T-cell (primary cell): ENCODE measurements around the gene FAM221A. TPM values are rescaled to one million over a fixed set of nuclear protein-coding genes. Genes with fewer than 3 reads are reported as not detected.

ENCODE experiments used
- ATAC-seq, 4 experiments: fragments of 200-7000 bp in 3 of 4; fragments of 150-1000 bp in 1 of 4; cut with Tn5 transposase; replicated peaks in 1 of 4; 1 replicate in 3 of 4; 2 replicates in 1 of 4; pipeline ENCODE4 v1.10.0; 2021; ENCODE audit warnings: moderate library complexity in 3 of 4, mild to moderate bottlenecking in 2 of 4, moderate number of reproducible peaks in 1 of 4
- CTCF ChIA-PET, 2 donors: fragments of 300-600 bp; sonication (Branson Sonifier 250); formaldehyde crosslinking; loops; one replicate each; lab custom pipeline; 2022; ENCODE audit warnings: antibody characterized with exemption in 2 of 2; lab: Charles Lee
- POLR2A ChIA-PET, 2 donors: fragments of 300-600 bp; sonication (Branson Sonifier 250); formaldehyde crosslinking; loops; one replicate each; lab custom pipeline; 2022; ENCODE audit warnings: antibody characterized with exemption in 2 of 2; lab: Charles Lee
- DNase-seq, 35 experiments: peaks; one replicate each; pipeline versions ENCODE4 v3.0.0 to v3.0.0-alpha.2; 2013 to 2023
- H3K27ac ChIP-seq: one replicate; pipeline ENCODE4 v1.5.1; 2013; ENCODE audit warnings: low read length
- H3K27me3 ChIP-seq, 2 experiments: replicated peaks in 1 of 2; 1 replicate in 1 of 2; 2 replicates in 1 of 2; pipeline versions ENCODE4 v1.6.1 to v1.7.0; 2013; ENCODE audit warnings: low read length in 1 of 2, mixed read lengths in 1 of 2; ENCODE audit not compliant: control insufficient read depth in 2 of 2, insufficient read depth in 2 of 2; ENCODE audit errors: extremely low read depth in 1 of 2
- H3K36me3 ChIP-seq, 2 donors: 1 replicate in 1 of 2; 2 replicates in 1 of 2; pipeline versions ENCODE4 v1.6.1 to v1.7.0; 2013; ENCODE audit warnings: low read length in 1 of 2; ENCODE audit not compliant: control insufficient read depth in 2 of 2, insufficient read depth in 1 of 2; ENCODE audit errors: extremely low read depth in 1 of 2
- H3K4me1 ChIP-seq, 2 experiments: 1 replicate in 1 of 2; 2 replicates in 1 of 2; pipeline versions ENCODE4 v1.6.1 to v1.7.0; 2013; ENCODE audit warnings: low read length in 2 of 2, mixed read lengths in 1 of 2; ENCODE audit not compliant: insufficient read depth in 2 of 2, control insufficient read depth in 1 of 2; ENCODE audit errors: extremely low read depth in 1 of 2
- H3K4me3 ChIP-seq, 2 donors: 1 replicate in 1 of 2; 2 replicates in 1 of 2; pipeline versions ENCODE4 v1.5.1 to v1.7.0; 2013; ENCODE audit warnings: mild to moderate bottlenecking in 2 of 2, low read length in 1 of 2, moderate library complexity in 1 of 2; ENCODE audit not compliant: control insufficient read depth in 1 of 2; ENCODE audit errors: extremely low read depth in 1 of 2
- H3K9me3 ChIP-seq: 2 replicates; pipeline ENCODE4 v1.7.0; 2013
- H3K27ac Mint-ChIP-seq, 2 donors: one replicate each; pipeline ENCODE4 v1.8.0; 2020 to 2021; ENCODE audit warnings: mild to moderate bottlenecking in 2 of 2, mixed read lengths in 2 of 2
- H3K27me3 Mint-ChIP-seq, 2 donors: one replicate each; pipeline ENCODE4 v1.8.0; 2021 to 2022; ENCODE audit warnings: mixed read lengths in 2 of 2
- H3K36me3 Mint-ChIP-seq: one replicate; pipeline ENCODE4 v1.8.0; 2021; ENCODE audit warnings: mixed read lengths
- H3K4me1 Mint-ChIP-seq, 3 donors: one replicate each; pipeline ENCODE4 v1.8.0; 2020 to 2022; ENCODE audit warnings: mixed read lengths in 3 of 3, mild to moderate bottlenecking in 1 of 3
- H3K4me3 Mint-ChIP-seq, 3 donors: one replicate each; pipeline ENCODE4 v1.8.0; 2020 to 2022; ENCODE audit warnings: mild to moderate bottlenecking in 3 of 3, mixed read lengths in 3 of 3, moderate library complexity in 3 of 3
- H3K9me3 Mint-ChIP-seq, 3 donors: one replicate each; pipeline ENCODE4 v1.8.0; 2020 to 2022; ENCODE audit warnings: mixed read lengths in 3 of 3
- WGBS: methylation state at CpG from one replicate; pipeline ENCODE4 v1.1.5; 2013; ENCODE audit warnings: missing lambda C conversion rate; ENCODE audit not compliant: insufficient coverage; 5-methylcytosine and 5-hydroxymethylcytosine counted together
- total RNA-seq, 35 experiments: library from RNA in 6 of 35; stranded (reverse) in 6 of 35; fragments of 120-200 nt in 1 of 35; gene quantifications; one replicate each; pipeline versions ENCODE4 v1.2.1 to v1.2.4 and lab custom pipeline; 2013 to 2026

The FAM221A gene
- total RNA-seq, 5 donors from 2014 or later (not counting 1 experiment from before 2014, with no cell fraction given): 5.3 to 7.8 (median 6.3) TPM

GRCh38 chr7:23658831-23659427, 21.1 kb upstream of the FAM221A start:
- DNase-seq (no peak), ATAC-seq (no peak)
- H3K36me3 ChIP-seq: no peaks in the 10 kb centered on the region
- CTCF ChIA-PET: interaction anchor here in 1 of 2 donors (0.9 kb wide), 1 partner anchor 55 kb away, joined by 3 read pairs; no protein-coding TSS in a partner anchor
- H3K4me1 ChIP-seq: no peaks in the 10 kb centered on the region
- no peak overlapping the region for H3K4me3 ChIP-seq
- Mint-ChIP-seq H3K27ac (no peak overlapping the region), H3K27me3 (no peaks in the 10 kb centered on the region), H3K4me1 (no peaks in the 10 kb centered on the region), H3K36me3 (peaks cover 2% of the 10 kb centered on the region), H3K9me3 (peaks cover 13 to 36% (median 23%) of the 10 kb centered on the region in 3 donors), H3K4me3 (no peak overlapping the region)
- WGBS: 81% methylated on average over 5 of the region's 7 CpGs
- H3K27ac ChIP-seq: no peak overlapping the region
- POLR2A ChIA-PET: no interaction called here
- no peaks in the 10 kb centered on the region for H3K9me3 ChIP-seq
- peaks cover 0 to 2% of the 10 kb centered on the region in 2 experiments for H3K27me3 ChIP-seq

GRCh38 chr7:23661385-23661784, 18.6 kb upstream of the FAM221A start:
- Histone ChIP-seq H3K4me1 (no peaks in the 10 kb centered on the region), H3K36me3 (no peaks in the 10 kb centered on the region), H3K27me3 (peaks cover 0 to 2% of the 10 kb centered on the region in 2 experiments), H3K9me3 (no peaks in the 10 kb centered on the region), H3K4me3 (no peak overlapping the region), H3K27ac (no peak overlapping the region)
- Mint-ChIP-seq H3K36me3 (no peaks in the 10 kb centered on the region), H3K27me3 (no peaks in the 10 kb centered on the region), H3K27ac (no peak overlapping the region), H3K4me1 (no peaks in the 10 kb centered on the region), H3K9me3 (peaks cover 4 to 17% (median 13%) of the 10 kb centered on the region in 3 donors), H3K4me3 (no peak overlapping the region)
- POLR2A ChIA-PET: no interaction called here
- DNase-seq: no peak
- no CpG with 5 or more reads among the region's 3 CpGs for WGBS
- ATAC-seq: no peak
- CTCF ChIA-PET: no interaction called here

GRCh38 chr7:23662124-23662983, 17.6 kb upstream of the FAM221A start:
- 93% methylated on average over 2 of the region's 8 CpGs for WGBS

GRCh38 chr7:23662984-23663313, 17.1 kb upstream of the FAM221A start:
- H3K4me3 Mint-ChIP-seq: no peak overlapping the region
- DNase-seq (no peak), ATAC-seq (no peak)
- Histone ChIP-seq H3K36me3 (no peaks in the 10 kb centered on the region), H3K4me3 (no peak overlapping the region), H3K9me3 (no peaks in the 10 kb centered on the region), H3K27me3 (peaks cover 0 to 7% of the 10 kb centered on the region in 2 experiments), H3K4me1 (no peaks in the 10 kb centered on the region), H3K27ac (no peak overlapping the region)
- no CpG with 5 or more reads among the region's 2 CpGs for WGBS
- H3K27me3 Mint-ChIP-seq: peaks cover 0 to 4% of the 10 kb centered on the region in 2 donors
- H3K27ac Mint-ChIP-seq: no peak overlapping the region
- POLR2A ChIA-PET: no interaction called here
- H3K9me3 Mint-ChIP-seq: peaks cover 4 to 11% (median 4%) of the 10 kb centered on the region in 3 donors
- CTCF ChIA-PET: no interaction called here
- H3K4me1 Mint-ChIP-seq: no peaks in the 10 kb centered on the region
- H3K36me3 Mint-ChIP-seq: no peaks in the 10 kb centered on the region

More at GRCh38 chr7:23662124-23662983, 17.6 kb upstream of the FAM221A start:
- no peak for ATAC-seq
- Mint-ChIP-seq H3K36me3 (no peaks in the 10 kb centered on the region), H3K4me3 (no peak overlapping the region), H3K27ac (no peak overlapping the region), H3K4me1 (no peaks in the 10 kb centered on the region), H3K27me3 (peaks cover 0 to 4% of the 10 kb centered on the region in 2 donors), H3K9me3 (peaks cover 4 to 11% (median 4%) of the 10 kb centered on the region in 3 donors)
- no peak overlapping the region for H3K27ac ChIP-seq
- no peak for DNase-seq
- peaks cover 0 to 4% of the 10 kb centered on the region in 2 experiments for H3K27me3 ChIP-seq
- POLR2A ChIA-PET: no interaction called here
- CTCF ChIA-PET: interaction anchor here in 1 of 2 donors (0.6 kb wide), 1 partner anchor 10 kb away, joined by 3 read pairs; no protein-coding TSS in a partner anchor
- H3K36me3 ChIP-seq: no peaks in the 10 kb centered on the region
- no peak overlapping the region for H3K4me3 ChIP-seq
- no peaks in the 10 kb centered on the region for H3K9me3 ChIP-seq
- H3K4me1 ChIP-seq: no peaks in the 10 kb centered on the region

- Histone ChIP-seq H3K27me3 (peaks cover 0 to 7% of the 10 kb centered on the region in 2 experiments), H3K27ac (no peak overlapping the region), H3K9me3 (no peaks in the 10 kb centered on the region), H3K36me3 (no peaks in the 10 kb centered on the region), H3K4me3 (no peak overlapping the region), H3K4me1 (no peaks in the 10 kb centered on the region)
- Mint-ChIP-seq H3K4me1 (no peaks in the 10 kb centered on the region), H3K27me3 (peaks cover 0 to 4% of the 10 kb centered on the region in 2 donors), H3K27ac (no peak overlapping the region), H3K36me3 (no peaks in the 10 kb centered on the region), H3K4me3 (no peak overlapping the region), H3K9me3 (peaks cover 0 to 3% (median 0%) of the 10 kb centered on the region in 3 donors)
- CTCF ChIA-PET: no interaction called here
- ATAC-seq (no peak), DNase-seq (no peak)
- POLR2A ChIA-PET: no interaction called here
These were observed 15.9 kb upstream of the FAM221A start for GRCh38 chr7:23664122-23664521.

GRCh38 chr7:23672033-23672432, 8.0 kb upstream of the FAM221A start:
- no peak overlapping the region for H3K27ac ChIP-seq
- H3K4me3 ChIP-seq: no peak overlapping the region
- H3K9me3 Mint-ChIP-seq: no peaks in the 10 kb centered on the region
- H3K4me1 Mint-ChIP-seq: no peaks in the 10 kb centered on the region
- H3K36me3 ChIP-seq: no peaks in the 10 kb centered on the region
- no peak for ATAC-seq
- no peak overlapping the region for H3K4me3 Mint-ChIP-seq
- POLR2A ChIA-PET: no interaction called here
- 71% methylated on average over 1 of the region's 3 CpGs for WGBS
- CTCF ChIA-PET: no interaction called here
- no peaks in the 10 kb centered on the region for H3K9me3 ChIP-seq
- H3K4me1 ChIP-seq: no peaks in the 10 kb centered on the region
- peaks cover 0 to 4% of the 10 kb centered on the region in 2 experiments for H3K27me3 ChIP-seq
- no peak overlapping the region for H3K27ac Mint-ChIP-seq
- H3K27me3 Mint-ChIP-seq: peaks cover 3 to 16% of the 10 kb centered on the region in 2 donors
- DNase-seq: no peak
- no peaks in the 10 kb centered on the region for H3K36me3 Mint-ChIP-seq
